ENCODE data around the gene HDDC3.
A peak's percentile ranks its signal among the peaks of the same experiment; 100 is the strongest.

Gene HDDC3

GRCh38 chr15:90931828-90932659 is at the start of gene HDDC3:
TSS of gene HDDC3 (minus strand) at chr15:90932549. CDS start at chr15:90932540, 9 bp downstream.
- DNase-seq = peak; percentile 83 to 92 (median 87)

GRCh38 chr15:90982135-90982534 is 49.8 kb upstream of the HDDC3 start:
- no peak for DNase-seq

GRCh38 chr15:90981681-90982080 is 49.3 kb upstream of the HDDC3 start:
- DNase-seq = no peak

GRCh38 chr15:90979582-90979981 is 47.2 kb upstream of the HDDC3 start:
- DNase-seq = no peak

- DNase-seq = no peak
Observed at GRCh38 chr15:90974216-90974615, 41.9 kb upstream of the HDDC3 start.

- DNase-seq = no peak
Observed at GRCh38 chr15:90972133-90972532, 39.8 kb upstream of the HDDC3 start.

GRCh38 chr15:90970274-90970673 is 37.9 kb upstream of the HDDC3 start:
- no peak for DNase-seq

- no peak for DNase-seq
Observed at GRCh38 chr15:90968434-90968833, 36.1 kb upstream of the HDDC3 start.

GRCh38 chr15:90967206-90967605 is 34.9 kb upstream of the HDDC3 start:
- DNase-seq = no peak

- no peak for DNase-seq
Observed at GRCh38 chr15:90966262-90966661, 33.9 kb upstream of the HDDC3 start.

- no peak for DNase-seq
Observed at GRCh38 chr15:90962021-90962420, 29.7 kb upstream of the HDDC3 start.

GRCh38 chr15:90960298-90961091 is 28.1 kb upstream of the HDDC3 start:
- no peak for DNase-seq

GRCh38 chr15:90959894-90960293 is 27.5 kb upstream of the HDDC3 start:
- no peak for DNase-seq

- DNase-seq = no peak
Observed at GRCh38 chr15:90959028-90959595, 26.8 kb upstream of the HDDC3 start.

- no peak for DNase-seq
Observed at GRCh38 chr15:90957791-90958190, 25.4 kb upstream of the HDDC3 start.

GRCh38 chr15:90957031-90957790 is 24.9 kb upstream of the HDDC3 start:
- no peak for DNase-seq

GRCh38 chr15:90956274-90957030 is 24.1 kb upstream of the HDDC3 start:
- DNase-seq = peak; percentile 8 to 70 (median 45)

GRCh38 chr15:90955624-90956273 is 23.4 kb upstream of the HDDC3 start:
- no peak for DNase-seq

- DNase-seq = peak; percentile 55 to 80 (median 75)
Observed at GRCh38 chr15:90954712-90955623, 22.6 kb upstream of the HDDC3 start, which contains the start of gene RCCD1. TSS of gene RCCD1 (plus strand) at chr15:90954884. CDS start at chr15:90956735, 1,851 bp downstream.

All from activated naive CD4-positive, alpha-beta T cell (primary cell).